DLD1 (cell line): ENCODE data around the gene RAD51D.
"Not testable (repeated sequence)": the region's sequence is repeated elsewhere in the genome, so short reads cannot be mapped to it uniquely, and the experiment has no call there.

Source experiments
- in situ Hi-C: cut with HindIII; loops from 2 replicates; pipeline ENCODE4 v1.10.0; 2017; ENCODE audit warnings: low sequenced_read_pairs

Gene RAD51D

GRCh38 chr17:35142467-35142796, 22.8 kb upstream of the RAD51D start:
- in situ Hi-C loops: loop anchor here (25.0 kb wide), 2 partner anchors 630 to 730 kb away; no protein-coding TSS in a partner anchor

DNA sequence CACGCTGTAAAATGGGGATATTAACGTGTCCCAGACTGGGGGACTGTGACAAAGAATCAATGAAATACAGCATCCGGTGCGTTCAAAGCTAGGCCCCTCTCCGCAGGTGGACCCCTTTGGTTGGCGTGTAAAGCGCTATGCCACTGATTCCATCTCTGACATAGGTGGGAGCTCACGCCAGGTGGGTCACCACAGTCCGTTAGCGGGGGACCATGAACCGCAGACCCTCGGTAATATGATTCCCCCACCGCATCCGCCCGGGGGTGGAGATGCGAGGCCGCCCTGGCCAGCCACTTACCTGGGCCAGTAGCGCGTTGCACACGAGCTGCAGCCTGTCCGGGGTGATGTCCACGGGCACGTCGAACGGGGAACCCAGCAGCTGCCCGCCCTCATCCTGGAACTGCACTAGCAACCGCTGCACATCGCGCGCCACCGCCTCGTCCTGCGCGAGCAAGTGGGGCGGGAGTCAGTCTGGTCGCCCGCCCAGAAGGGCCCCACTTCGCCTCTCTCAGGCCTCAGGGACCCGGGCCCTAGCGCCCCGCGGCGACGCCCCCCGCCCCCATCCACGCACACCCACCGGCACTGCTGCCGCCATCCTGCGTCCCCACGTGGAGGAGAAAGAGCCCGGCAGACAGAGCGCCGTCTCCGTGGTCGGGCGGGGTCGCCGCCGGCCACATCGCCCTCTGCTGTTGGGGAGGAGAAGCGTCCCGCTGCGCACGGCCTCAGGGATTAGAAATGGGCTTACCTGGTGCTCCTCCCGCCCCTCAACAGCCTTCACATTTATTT, 22.2 kb upstream of the RAD51D start, which contains the start of gene NLE1:
TSS of gene NLE1 (minus strand) at position 623 of the 786 bp plus-strand sequence. CDS start at position 595, 28 bp downstream.
- in situ Hi-C loops: loop anchor here (25.0 kb wide), 2 partner anchors 630 to 730 kb away; no protein-coding TSS in a partner anchor

GRCh38 chr17:35138218-35138617, 18.6 kb upstream of the RAD51D start:
- in situ Hi-C loops: loop anchor here (25.0 kb wide), 2 partner anchors 626 to 726 kb away; no protein-coding TSS in a partner anchor

DNA sequence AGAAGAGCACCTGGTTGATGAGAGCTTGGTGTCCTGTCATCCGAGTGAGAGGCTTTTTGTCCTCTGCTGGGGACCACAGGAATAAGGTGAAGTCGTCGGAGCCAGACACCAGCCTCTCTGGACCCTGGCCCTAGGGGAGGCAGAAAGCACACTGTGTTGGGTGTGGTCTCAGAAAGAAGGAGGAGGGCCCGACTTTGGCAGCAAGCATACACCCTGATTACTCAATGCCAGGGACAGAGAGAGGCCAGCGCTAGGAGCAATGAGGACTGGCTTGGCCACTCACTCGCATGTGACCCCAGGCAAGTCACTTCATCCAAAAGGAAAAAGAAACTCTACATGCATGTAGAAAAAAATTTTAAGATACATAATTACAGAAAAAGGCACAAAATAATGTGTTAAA, 15.7 kb upstream of the RAD51D start:
- in situ Hi-C loops: loop anchor here (25.0 kb wide), 2 partner anchors 623 to 723 kb away; no protein-coding TSS in a partner anchor

DNA sequence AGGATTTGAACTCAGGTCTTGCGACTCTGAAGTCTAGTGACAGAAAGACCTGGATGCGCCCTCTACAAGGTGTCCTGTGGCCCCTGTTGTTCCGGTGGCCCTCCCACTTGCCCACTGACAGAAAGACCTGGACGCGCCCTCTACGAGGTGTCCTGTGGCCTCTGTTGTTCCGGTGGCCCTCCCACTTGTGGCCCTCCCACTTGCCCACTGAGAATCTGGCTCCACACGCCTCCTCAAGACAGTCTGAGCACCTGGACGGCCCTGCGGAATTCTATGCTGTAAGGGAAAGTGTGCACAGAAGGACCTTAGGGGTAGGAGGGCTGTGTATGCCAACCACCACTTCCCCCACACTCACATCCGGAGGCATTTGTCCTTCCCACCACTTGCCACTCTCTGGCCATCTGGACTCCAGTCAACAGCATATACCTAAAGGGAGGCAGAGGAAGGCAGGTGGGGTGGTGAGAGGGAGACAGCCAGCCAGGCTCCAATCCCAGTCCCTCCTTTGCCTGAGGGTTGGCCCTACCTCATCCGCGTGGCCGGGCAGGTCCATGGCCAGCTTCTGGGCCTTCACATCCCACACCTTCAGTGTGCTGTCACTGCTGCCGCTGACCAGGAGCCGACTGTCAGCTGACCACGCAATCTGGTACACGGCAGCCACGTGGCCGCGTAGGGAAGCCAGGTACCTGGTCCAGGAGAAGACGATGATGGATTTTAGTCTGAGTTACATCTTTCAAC, 13.3 kb upstream of the RAD51D start:
- in situ Hi-C loops: loop anchor here (25.0 kb wide), 2 partner anchors 621 to 721 kb away; no protein-coding TSS in a partner anchor

- in situ Hi-C loops: loop anchor here (25.0 kb wide), 2 partner anchors 620 to 720 kb away; no protein-coding TSS in a partner anchor
These were observed 12.4 kb upstream of the RAD51D start for GRCh38 chr17:35132099-35132498.

DNA sequence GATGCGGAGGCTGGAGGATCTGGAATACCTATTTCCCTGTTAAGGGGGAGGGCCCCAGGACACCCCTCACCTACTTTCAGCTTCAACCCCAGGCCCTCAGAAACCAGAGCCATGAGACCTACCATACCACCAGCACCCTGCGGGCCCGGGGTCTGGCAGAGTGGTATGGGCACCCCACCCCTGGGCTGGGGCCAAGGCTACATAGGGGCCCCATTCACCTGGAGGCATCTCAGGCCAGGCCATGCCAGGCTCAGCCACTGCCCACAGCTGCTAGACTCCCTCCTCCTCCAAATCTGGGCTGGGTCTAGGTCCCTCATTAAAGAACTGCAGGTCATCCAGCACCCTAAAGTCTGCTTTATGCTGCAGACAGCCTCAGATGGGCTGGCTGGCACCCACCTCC, 10.7 kb upstream of the RAD51D start:
- in situ Hi-C loops: loop anchor here (25.0 kb wide), 2 partner anchors 618 to 718 kb away; no protein-coding TSS in a partner anchor

DNA sequence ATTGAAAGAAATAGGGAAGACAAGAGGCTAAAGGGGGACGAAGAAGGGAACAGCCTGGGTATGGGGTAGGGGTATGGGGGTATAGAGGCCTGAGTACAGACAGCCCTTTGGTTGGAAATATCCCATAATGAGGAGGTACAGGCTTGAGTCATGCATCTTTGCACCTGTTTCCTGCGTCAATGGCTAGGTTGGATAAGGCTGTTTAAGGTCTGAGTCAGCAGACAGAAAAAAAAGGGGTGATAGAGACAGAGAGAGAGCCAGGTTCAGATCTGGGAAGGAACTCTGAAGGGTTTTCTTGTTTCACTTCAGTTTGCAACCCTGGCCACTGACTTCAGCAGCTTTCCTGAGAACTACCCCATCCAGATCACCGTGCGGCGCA, 10.3 kb upstream of the RAD51D start:
- in situ Hi-C loops: loop anchor here (25.0 kb wide), 2 partner anchors 618 to 718 kb away; no protein-coding TSS in a partner anchor

- in situ Hi-C loops: loop anchor here (25.0 kb wide), 2 partner anchors 617 to 717 kb away; no protein-coding TSS in a partner anchor
These were observed 9.7 kb upstream of the RAD51D start for GRCh38 chr17:35129154-35129972.

DNA sequence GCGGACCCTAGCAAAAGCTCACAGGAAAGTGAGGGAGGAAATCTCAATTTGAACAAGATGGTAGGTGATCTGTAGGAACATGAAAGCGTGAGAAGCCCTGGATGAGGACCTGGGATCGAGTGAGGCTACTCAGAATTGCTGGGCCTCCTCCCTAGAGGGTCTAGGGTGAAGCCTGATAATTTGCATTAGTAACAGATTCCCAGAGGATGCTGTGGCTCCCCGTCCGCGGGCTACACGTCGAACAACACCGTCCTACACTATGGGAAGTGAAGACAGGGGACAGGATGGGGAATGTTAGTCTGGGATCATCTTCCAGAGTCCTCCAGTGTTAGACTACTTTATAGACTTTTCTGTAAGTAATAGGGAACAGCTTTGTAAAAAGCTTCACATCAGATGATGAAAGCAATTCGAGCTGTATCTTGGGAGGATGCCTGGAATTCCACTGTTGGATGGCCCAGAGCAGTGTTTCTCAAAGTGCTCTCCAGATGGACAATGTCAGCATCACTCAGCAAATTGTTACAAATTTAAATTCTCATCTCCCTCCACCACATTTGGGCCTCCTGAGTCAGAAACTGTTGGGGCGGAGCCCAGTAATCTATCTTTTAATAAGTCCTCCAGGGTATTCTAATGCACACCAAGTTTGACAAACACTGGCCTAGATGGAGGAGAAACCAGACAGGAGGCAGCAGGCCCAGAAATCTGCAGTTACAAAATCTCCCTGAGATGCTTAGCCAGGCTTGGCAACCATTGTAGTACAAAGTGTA, 8.3 kb upstream of the RAD51D start:
- in situ Hi-C loops: loop anchor here (25.0 kb wide), 2 partner anchors 616 to 716 kb away; no protein-coding TSS in a partner anchor

DNA sequence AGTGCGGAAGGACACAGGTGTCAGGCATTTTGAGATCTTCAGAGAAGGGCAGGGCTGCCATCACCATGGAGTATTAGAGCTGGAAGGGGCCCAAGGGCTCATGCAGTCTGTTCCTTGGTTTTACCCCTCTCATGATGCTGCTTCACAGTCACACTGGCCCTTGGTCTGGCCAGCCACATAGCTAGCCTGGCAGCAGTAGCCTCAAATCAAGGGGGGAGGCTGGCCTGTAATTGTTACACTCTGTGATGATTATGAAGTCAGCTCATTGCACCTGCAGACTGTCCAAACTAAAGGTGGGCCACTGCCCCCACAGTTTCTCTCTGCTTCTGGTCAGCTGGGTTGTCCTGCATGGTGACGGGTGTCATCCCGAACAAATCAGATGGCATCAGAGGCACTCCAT, 1.7 kb upstream of the RAD51D start, which contains the start of gene FNDC8:
TSS of gene FNDC8 (plus strand) at position 301 of the 400 bp plus-strand sequence. CDS start at position 380, 79 bp downstream.
- in situ Hi-C loops: no loop called here

DNA sequence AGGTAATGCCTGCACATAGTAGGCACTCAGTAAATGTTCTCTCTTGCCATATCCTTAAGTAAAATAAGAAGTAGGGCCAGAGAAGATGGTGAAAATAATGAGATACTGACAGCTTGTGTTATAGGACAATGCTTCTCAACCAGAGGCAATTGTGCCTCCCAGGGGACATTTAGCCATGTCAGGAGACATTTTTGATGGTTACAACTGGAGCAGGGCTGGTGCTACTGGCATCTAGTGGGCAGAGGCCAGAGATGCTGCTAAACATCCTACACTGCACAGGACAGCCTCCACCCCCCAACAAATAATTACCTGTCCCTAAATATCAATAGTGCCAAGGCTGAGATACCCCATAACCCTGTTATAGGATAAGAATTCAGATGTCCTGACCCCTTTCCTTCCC, 1.7 kb downstream of the RAD51D start:
- in situ Hi-C loops: no loop called here

DNA sequence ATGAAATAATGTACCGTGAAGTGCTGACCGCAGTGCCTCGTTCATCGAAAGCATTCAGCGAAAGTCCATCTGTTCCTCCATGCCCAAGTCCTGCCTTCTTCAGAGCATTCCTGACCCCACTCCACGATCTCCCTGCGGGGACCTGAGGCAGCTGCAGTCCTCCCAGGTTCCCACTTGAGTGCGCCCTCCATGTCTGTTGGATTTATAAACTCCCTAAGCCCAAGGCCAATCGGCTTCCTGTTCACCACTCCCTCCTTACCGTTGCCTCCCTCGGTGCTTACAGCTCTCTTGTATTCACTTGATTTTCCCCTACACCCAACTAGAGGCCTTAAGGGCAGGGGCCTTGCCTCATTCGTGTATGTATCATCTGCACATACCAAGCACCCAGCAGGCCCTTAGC, 2.8 kb downstream of the RAD51D start:
- in situ Hi-C loops: no loop called here

DNA sequence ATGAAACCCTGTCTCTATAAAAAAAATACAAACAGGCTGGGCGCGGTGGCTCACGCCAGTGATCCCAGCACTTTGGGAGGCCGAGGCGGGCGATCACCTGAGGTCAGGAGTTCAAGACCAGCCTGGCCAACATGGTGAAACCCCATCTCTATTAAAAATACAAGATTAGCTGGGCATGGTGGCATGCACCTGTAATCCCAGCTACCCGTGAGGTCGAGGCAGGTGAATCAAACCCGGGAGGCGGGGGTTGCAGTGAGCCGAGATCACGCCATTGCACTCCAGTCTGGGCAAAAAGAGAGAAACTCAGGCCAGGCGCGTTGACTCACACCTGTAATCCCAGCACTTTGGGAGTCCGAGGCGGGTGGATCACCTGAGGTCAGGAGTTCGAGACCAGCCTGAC, 8.9 kb downstream of the RAD51D start:
- in situ Hi-C loops: not testable (repeated sequence)

GRCh38 chr17:35104844-35105450, 14.7 kb downstream of the RAD51D start:
- in situ Hi-C loops: no loop called here

DNA sequence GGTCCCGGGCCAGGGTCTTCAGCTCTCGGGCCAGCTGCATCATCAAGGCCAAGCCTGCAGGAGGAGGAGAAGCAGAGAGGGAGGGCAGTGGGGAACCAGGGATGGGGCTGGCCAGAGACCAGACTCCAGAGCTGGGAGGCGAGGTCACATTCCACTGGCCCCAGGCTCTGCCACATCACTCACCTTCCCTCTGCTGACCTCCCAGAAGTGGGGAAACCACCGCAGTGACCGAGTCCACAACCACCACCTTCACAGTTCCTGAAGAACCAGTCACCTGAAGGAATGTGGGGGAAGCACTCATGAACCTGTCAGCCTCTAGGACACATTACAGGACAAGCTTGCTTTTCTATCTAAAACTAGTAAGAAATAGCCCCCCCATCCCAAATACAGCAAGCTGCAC, 16.4 kb downstream of the RAD51D start:
- in situ Hi-C loops: no loop called here

DNA sequence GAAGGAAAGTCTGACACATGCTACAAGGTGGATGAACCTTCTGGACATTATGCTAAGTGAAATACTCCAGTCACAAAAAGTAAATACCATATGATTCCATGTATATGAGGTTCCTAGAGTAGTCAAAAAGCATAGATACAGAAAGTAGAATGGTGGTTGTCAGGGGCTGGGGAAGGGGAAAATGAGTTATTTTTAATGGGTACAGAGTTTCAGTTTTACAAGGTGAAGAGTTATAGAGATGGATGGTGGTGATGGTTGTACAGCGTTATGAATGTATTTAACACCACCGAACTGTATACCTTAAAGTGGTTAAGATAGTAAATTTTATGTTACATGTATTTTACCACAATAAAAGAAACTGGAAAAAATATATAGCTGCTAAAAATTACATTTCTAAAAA, 17.9 kb downstream of the RAD51D start:
- in situ Hi-C loops: no loop called here

DNA sequence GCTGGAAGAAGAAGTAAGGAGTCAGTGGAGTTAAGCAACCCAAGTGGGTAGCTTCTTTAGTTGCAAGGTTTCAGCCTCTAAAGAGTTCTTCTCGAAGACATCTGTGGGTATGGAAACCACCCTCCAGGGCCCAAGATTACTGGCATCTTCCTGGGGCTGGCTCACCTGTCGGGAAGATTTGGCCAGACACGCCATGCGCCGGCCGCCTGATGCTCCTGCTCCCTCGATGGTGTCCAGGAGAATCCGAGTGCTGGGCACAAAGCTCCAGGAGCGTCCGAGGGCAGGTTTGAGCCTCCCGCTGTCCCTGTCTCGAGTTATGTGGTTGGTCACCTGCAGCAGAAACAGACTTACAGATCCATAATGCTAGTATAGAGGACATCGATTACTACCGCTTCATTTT, 18.6 kb downstream of the RAD51D start:
- in situ Hi-C loops: no loop called here

GRCh38 chr17:35099908-35100307, 19.8 kb downstream of the RAD51D start:
- in situ Hi-C loops: no loop called here
